Measurements from ENCODE around the gene CARD8. TPM values are rescaled to one million over a fixed set of nuclear protein-coding genes. Genes with fewer than 3 reads are reported as not detected.

The CARD8 gene
- total and polyA plus RNA-seq, 2 experiments from 2014 or later = 16.6 to 17.1 TPM

GRCh38 chr19:48253999-48254398 is 1.7 kb downstream of the CARD8 start (continued):
- TF ChIP-seq ETS1 (IDR thresholded peaks at IDR 0.05) = no peak
- no peak for TF ChIP-seq ZNF462 (CRISPR knock-in tag; IDR thresholded peaks at IDR 0.05)
- no peak for TF ChIP-seq EZH2phosphoT487 (IDR thresholded peaks at IDR 0.05; ENCODE audit: unreplicated experiment)
- no peak for TF ChIP-seq ZNF114 (CRISPR knock-in tag; IDR thresholded peaks at IDR 0.05)
- TF ChIP-seq NANOG (IDR thresholded peaks at IDR 0.05; ENCODE audit: borderline replicate concordance) = no peak
- no peak for TF ChIP-seq POLR2AphosphoS5 (IDR thresholded peaks at IDR 0.05; ENCODE audit: low read depth)

GRCh38 chr19:48252609-48253008 is 3.1 kb downstream of the CARD8 start:
- H3K4me3 ChIP-seq = no peak overlapping the region
- peaks cover 7% of the 10 kb centered on the region; the same call in 1 of the 2 replicates for H3K4me1 ChIP-seq (ENCODE audit: insufficient read depth)
- peaks cover 30% of the 10 kb centered on the region; the same call in 2 of the 3 replicates for H3K36me3 Mint-ChIP-seq (ENCODE audit: low read depth)
- H4K20me1 ChIP-seq (replicated peaks; ENCODE audit: insufficient read depth) = peaks cover 3% of the 10 kb centered on the region; the same call in 1 of the 2 replicates
- H3K4me1 Mint-ChIP-seq = peaks cover 4% of the 10 kb centered on the region; the same call in 2 of the 3 replicates
- peaks cover 12% of the 10 kb centered on the region; the same call in 2 of the 3 replicates for H3K9me3 Mint-ChIP-seq
- no peaks in the 10 kb centered on the region for H3K27me3 ChIP-seq (ENCODE audit: insufficient read depth)
- 0 out of 2 replicates have a peak, but pooled peaks cover 2% of the 10 kb centered on the region for H3F3A ChIP-seq (replicated peaks; ENCODE audit: low read depth)
- no peak for DNase-seq (ENCODE audit: low spot score)
- no peak overlapping the region for H3K4me2 ChIP-seq
- H3K79me2 ChIP-seq (replicated peaks; ENCODE audit: insufficient read depth) = peaks cover 14% of the 10 kb centered on the region
- no peak overlapping the region for H3K27ac Mint-ChIP-seq
- H2AFZ ChIP-seq = no peak overlapping the region
- no peak overlapping the region for H3K4me3 Mint-ChIP-seq
- no peaks in the 10 kb centered on the region for H3K9me2 ChIP-seq (ENCODE audit: insufficient read depth)
- no peaks in the 10 kb centered on the region; the same call in 1 of the 2 replicates for H3K36me3 ChIP-seq (ENCODE audit: insufficient read depth)
- H3K27me3 Mint-ChIP-seq (ENCODE audit: insufficient read depth, low read depth, poor library complexity) = peaks cover 3% of the 10 kb centered on the region
- H3K27ac ChIP-seq (ENCODE audit: low read depth) = no peak overlapping the region
- ATAC-seq = no peak
- TF ChIP-seq NANOG (IDR thresholded peaks at IDR 0.05; ENCODE audit: borderline replicate concordance) (no peak), STAT1 (IDR thresholded peaks at IDR 0.05; ENCODE audit: unreplicated experiment) (no peak), POLR2AphosphoS5 (IDR thresholded peaks at IDR 0.05; ENCODE audit: low read depth) (no peak), CTCF (conservative IDR thresholded peaks at IDR 0.05; ENCODE audit: low read depth in 2 of 2) (no peak), JUNB (IDR thresholded peaks at IDR 0.05; ENCODE audit: unreplicated experiment) (no peak), CREB1 (CRISPR knock-in tag; IDR thresholded peaks at IDR 0.05; ENCODE audit: low read depth) (no peak), EZH2 (IDR thresholded peaks at IDR 0.05; ENCODE audit: low read depth, unreplicated experiment) (no peak), REST (IDR thresholded peaks at IDR 0.05; ENCODE audit: unreplicated experiment) (no peak), EZH2phosphoT487 (IDR thresholded peaks at IDR 0.05; ENCODE audit: unreplicated experiment) (no peak), ZNF114 (CRISPR knock-in tag; IDR thresholded peaks at IDR 0.05) (no peak)

Measured in GM23338 (cell line).